Ovary (tissue), 9 donors: Measurements from ENCODE around the gene POLN. TPM values are rescaled to one million over a fixed set of nuclear protein-coding genes. Genes with fewer than 3 reads are reported as not detected.

Experiments
- DNase-seq, 5 donors: peaks; one replicate each; pipeline ENCODE4 v3.0.0-alpha.2; 2019 to 2020
- H3K27ac ChIP-seq, 2 donors: fragments of 200-600 bp; one replicate each; pipeline versions ENCODE4 v1.5.1 to v1.8.0; 2019 to 2022
- H3K27me3 ChIP-seq: fragments of 200-600 bp; one replicate; pipeline ENCODE4 v1.8.0; 2022
- H3K36me3 ChIP-seq: fragments of 200-600 bp; sonication (generic); one replicate; pipeline ENCODE4 v1.5.1; 2019
- H3K4me1 ChIP-seq: one replicate; pipeline ENCODE4 v1.8.1; 2013; ENCODE audit warnings: mild to moderate bottlenecking, moderate library complexity; ENCODE audit not compliant: insufficient read depth
- H3K4me3 ChIP-seq: fragments of 200-600 bp; sonication (generic); one replicate; pipeline ENCODE4 v1.5.1; 2017
- H3K9me3 ChIP-seq, 2 donors: fragments of 200-600 bp in 1 of 2; sonication (generic) in 1 of 2; one replicate each; pipeline versions ENCODE4 v1.5.1 to v1.8.1; 2013 to 2019; ENCODE audit warnings: mild to moderate bottlenecking in 1 of 2, moderate library complexity in 1 of 2
- EP300 ChIP-seq: sonication (generic); formaldehyde crosslinking; IDR thresholded peaks from one replicate; pipeline ENCODE4 v1.6.1; 2017; ENCODE audit warnings: antibody characterized with exemption
- POLR2A ChIP-seq: fragments of 450-650 bp; IDR thresholded peaks from one replicate; pipeline ENCODE4 v1.6.1; 2017; ENCODE audit warnings: antibody characterized with exemption, mild to moderate bottlenecking, moderate library complexity
- WGBS, 3 donors: extraction: QIAGEN DNeasy Blood & Tissue Kit in 1 of 3; methylation state at CpG; one replicate each; pipeline versions ENCODE4 v1.1.5 to v1.1.7; 2013 to 2017; 5-methylcytosine and 5-hydroxymethylcytosine counted together
- intact Hi-C, 4 donors: fragments of 100-400 bp; cut with DNase I; formaldehyde crosslinking; loops; one replicate each; pipeline versions ENCODE4 v1.11.0 to v1.15.1; 2022 to 2023
- polyA plus RNA-seq, 2 donors: library from polyadenylated mRNA; stranded (reverse); fragments of 200-250 nt in 1 of 2; fragments of 350-450 nt in 1 of 2; fragmentation: Illumina TruSeq in 1 of 2; extraction: RNeasy Lipid Tissue Mini Kit (QIAGEN cat#74804) in 1 of 2; gene quantifications; one replicate each; pipeline ENCODE4 v1.2.3, GENCODE V29; 2013 to 2014
- total RNA-seq, 7 donors: library from RNA; depleted of rRNA in 2 of 7; stranded (reverse); fragments of >200 nt in 2 of 7; fragmentation: NEBNext Ultra II Directional in 3 of 7; extraction: Animal tissue kit (Norgen Biotek cat#: 25700) in 3 of 7; gene quantifications; one replicate each; pipeline versions ENCODE4 v1.1.0 to v1.2.4, GENCODE V29; 2016 to 2023
- TF ChIP-seq, protein P1 (sequence below), 3 donors: fragments of 450-650 bp in 2 of 3; fragments of 200-600 bp in 1 of 3; IDR thresholded peaks; one replicate each; pipeline versions ENCODE4 v1.5.1 to v1.8.0; 2016 to 2022; ENCODE audit warnings: antibody characterized with exemption in 3 of 3, mild to moderate bottlenecking in 1 of 3
- donor health status: DM: no; HTN: no; CAD: no; lungs with moderate emphysema.
- donor health status: DM: no; HTN: no; CAD: no.
- donor health status: Bipolar disorder and iron deficiency.
- donor health status: DM: yes; HTN: yes; CAD: no.
- donor health status: DM: no; HTN: no; CAD: no.
- donor health status: DM: yes; HTN: yes; CAD: no.

Gene POLN
- total and polyA plus RNA-seq, 9 donors: 0.95 to 11.4 (median 3.1) TPM

DNA sequence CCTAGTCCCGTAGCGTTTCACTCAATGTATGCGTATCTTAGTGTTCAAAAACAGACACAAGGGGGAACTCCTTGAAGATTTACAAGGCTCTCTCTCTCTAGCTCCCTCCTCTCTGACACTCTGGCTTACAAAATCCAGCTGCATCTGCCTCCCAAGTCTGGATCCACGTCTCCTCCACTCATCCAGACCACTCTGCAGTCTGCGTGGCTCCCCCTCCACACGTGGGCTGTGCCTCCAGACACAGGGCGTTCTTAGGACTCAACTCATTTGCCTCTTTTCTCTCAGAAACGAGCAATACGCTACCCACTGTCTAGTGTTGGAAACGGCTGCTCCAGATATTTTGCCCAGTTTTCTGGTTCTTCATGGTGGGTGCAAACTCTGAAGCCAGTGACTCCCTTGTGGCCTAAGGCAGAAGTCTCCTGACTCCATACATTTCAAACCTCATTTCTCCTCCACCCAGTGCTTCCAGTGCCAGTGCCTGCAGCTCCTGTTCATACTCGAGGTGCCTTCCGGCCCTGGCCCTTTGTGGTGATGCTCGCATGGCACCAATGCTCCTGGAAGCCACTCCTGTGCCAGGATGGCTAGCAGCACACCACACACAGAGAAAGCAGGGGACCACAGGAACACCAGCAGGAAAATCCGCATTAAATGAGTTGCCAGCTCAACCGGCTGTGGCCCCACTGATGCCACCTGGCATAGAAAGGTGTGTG lies 158.7 kb downstream of the POLN start:
- TF ChIP-seq EP300: no peak
- no peak for TF ChIP-seq POLR2A
- TF ChIP-seq, protein P1, sequence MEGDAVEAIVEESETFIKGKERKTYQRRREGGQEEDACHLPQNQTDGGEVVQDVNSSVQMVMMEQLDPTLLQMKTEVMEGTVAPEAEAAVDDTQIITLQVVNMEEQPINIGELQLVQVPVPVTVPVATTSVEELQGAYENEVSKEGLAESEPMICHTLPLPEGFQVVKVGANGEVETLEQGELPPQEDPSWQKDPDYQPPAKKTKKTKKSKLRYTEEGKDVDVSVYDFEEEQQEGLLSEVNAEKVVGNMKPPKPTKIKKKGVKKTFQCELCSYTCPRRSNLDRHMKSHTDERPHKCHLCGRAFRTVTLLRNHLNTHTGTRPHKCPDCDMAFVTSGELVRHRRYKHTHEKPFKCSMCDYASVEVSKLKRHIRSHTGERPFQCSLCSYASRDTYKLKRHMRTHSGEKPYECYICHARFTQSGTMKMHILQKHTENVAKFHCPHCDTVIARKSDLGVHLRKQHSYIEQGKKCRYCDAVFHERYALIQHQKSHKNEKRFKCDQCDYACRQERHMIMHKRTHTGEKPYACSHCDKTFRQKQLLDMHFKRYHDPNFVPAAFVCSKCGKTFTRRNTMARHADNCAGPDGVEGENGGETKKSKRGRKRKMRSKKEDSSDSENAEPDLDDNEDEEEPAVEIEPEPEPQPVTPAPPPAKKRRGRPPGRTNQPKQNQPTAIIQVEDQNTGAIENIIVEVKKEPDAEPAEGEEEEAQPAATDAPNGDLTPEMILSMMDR (IDR thresholded peaks at IDR 0.05): no peak
- WGBS, 3 donors: 43 to 53% (median 49%) methylated on average over 15 of the region's 15 CpGs
- peak in 3 of 5 donors; percentile 4 to 23 (median 4) for DNase-seq

DNA sequence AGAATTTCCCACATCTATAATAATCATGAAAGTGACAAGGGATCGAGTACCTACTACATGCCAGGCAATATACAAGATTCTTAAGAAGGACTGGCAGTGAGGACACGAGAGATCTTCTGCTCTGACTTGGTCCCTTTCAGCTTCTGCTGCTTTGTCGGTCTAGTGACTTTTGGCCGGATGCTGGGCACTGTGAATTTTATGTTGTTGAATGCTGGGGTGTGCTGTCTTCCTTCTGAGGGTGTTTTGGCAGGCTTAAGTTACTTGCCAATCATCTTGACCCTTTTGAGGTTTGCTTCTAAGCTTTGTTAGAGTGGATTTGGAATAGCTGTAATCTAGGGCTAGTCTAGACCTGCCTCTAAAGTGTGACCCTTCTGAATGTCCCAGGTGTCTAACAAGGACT lies 159.3 kb downstream of the POLN start:
- Histone ChIP-seq H3K27me3 (no peaks in the 10 kb centered on the region), H3K4me3 (no peak overlapping the region), H3K4me1 (no peaks in the 10 kb centered on the region), H3K9me3 (no peaks in the 10 kb centered on the region), H3K36me3 (no peaks in the 10 kb centered on the region), H3K27ac (no peak overlapping the region)
- TF ChIP-seq POLR2A: no peak
- TF ChIP-seq, protein P1 (IDR thresholded peaks at IDR 0.05): no peak
- no peak for DNase-seq
- WGBS, 3 donors: 88 to 96% (median 92%) methylated on average over 4 of the region's 4 CpGs
- intact Hi-C loops: no loop called here

More for the DNA sequence above, 158.7 kb downstream of the POLN start:
- no peak overlapping the region for H3K27ac ChIP-seq
- no peaks in the 10 kb centered on the region for H3K9me3 ChIP-seq
- intact Hi-C loops: no loop called here
- no peak overlapping the region for H3K4me3 ChIP-seq
- no peaks in the 10 kb centered on the region for H3K36me3 ChIP-seq
- H3K27me3 ChIP-seq: no peaks in the 10 kb centered on the region
- H3K4me1 ChIP-seq: no peaks in the 10 kb centered on the region

DNA sequence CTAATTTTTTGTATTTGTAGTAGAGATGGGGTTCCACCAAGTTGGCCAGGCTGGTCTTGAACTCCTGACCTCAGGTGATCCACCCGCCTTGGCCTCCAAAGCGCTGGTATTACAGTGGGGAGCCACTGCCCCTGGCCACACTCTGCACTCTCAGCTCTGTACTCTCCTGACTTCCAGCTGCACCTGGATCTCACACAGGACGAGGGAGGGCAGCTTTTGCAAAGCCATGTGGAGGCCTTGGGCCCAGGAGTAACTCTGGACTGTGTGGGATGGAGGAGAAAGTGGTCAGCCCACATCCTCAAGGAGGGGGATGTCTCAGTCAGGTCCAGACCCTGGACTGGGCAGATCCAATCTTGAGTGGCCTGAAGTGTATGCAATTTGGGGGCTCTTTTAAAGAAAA lies 159.8 kb downstream of the POLN start:
- Histone ChIP-seq H3K36me3 (no peaks in the 10 kb centered on the region), H3K4me3 (no peak overlapping the region), H3K4me1 (no peaks in the 10 kb centered on the region), H3K27ac (no peak overlapping the region), H3K27me3 (no peaks in the 10 kb centered on the region), H3K9me3 (no peaks in the 10 kb centered on the region)
- 83 to 88% (median 86%) methylated on average over 3 of the region's 3 CpGs for WGBS, 3 donors
- intact Hi-C loops: no loop called here
- peak in 2 of 5 donors; percentile 1 to 5 for DNase-seq
- TF ChIP-seq EP300 (no peak), POLR2A (no peak)
- TF ChIP-seq, protein P1 (IDR thresholded peaks at IDR 0.05): no peak

DNA sequence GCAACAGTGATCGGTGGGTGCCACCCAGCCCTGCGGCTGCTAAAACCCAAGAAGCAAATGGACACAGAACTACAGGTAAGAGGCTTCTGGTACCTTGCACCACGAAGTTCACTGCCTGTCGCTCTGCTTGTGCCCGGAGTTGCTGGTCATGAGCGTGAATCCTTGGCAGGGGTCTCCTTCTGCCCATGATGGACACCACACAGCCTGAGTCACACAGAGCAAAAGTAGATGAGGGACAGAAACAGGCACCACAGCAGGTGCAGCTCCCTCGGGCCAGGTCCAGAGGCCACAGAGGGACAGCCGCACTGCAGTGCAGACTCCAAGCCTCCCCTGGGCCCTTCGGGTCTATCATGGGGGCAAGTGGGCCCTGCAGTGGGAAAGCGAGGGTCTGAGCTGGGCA lies 160.4 kb downstream of the POLN start:
- intact Hi-C loops: no loop called here
- no peak for TF ChIP-seq EP300
- TF ChIP-seq, protein P1 (IDR thresholded peaks at IDR 0.05): no peak
- TF ChIP-seq POLR2A: no peak
- Histone ChIP-seq H3K9me3 (no peaks in the 10 kb centered on the region), H3K36me3 (no peaks in the 10 kb centered on the region), H3K4me3 (no peak overlapping the region), H3K27ac (no peak overlapping the region), H3K4me1 (no peaks in the 10 kb centered on the region), H3K27me3 (no peaks in the 10 kb centered on the region)
- WGBS, 3 donors: 95 to 97% (median 95%) methylated on average over 10 of the region's 10 CpGs
- DNase-seq: peak in 2 of 5 donors; percentile 5 to 7
